Stimulated activated CD4-positive, alpha-beta T cell treated with anti-CD3 and anti-CD28 coated beads, Interleukin-4, amount 100 ng/mL, for 1 hour (primary cell): ENCODE results near the gene FAM89B.

ENCODE experiments used
- DNase-seq: peaks from one replicate; pipeline ENCODE4 v3.0.0-alpha.2; 2020

FAM89B gene

GRCh38 chr11:65613091-65613928 is 41.0 kb downstream of the FAM89B start:
- no peak for DNase-seq

- peak; percentile 99 for DNase-seq
These were observed 43.1 kb downstream of the FAM89B start, which contains the start of gene PCNX3 for GRCh38 chr11:65615229-65615949. Gene PCNX3, plus strand, starts transcription at chr11:65615776. Its CDS starts 536 bp downstream, at chr11:65616312.

GRCh38 chr11:65615950-65616574 is 43.7 kb downstream of the FAM89B start:
- peak; percentile 49 for DNase-seq

GRCh38 chr11:65616575-65617001 is 44.2 kb downstream of the FAM89B start:
- DNase-seq: no peak

- DNase-seq: no peak
These were observed 45.0 kb downstream of the FAM89B start for GRCh38 chr11:65617136-65617850.

- no peak for DNase-seq
These were observed 45.8 kb downstream of the FAM89B start for GRCh38 chr11:65617990-65618751.

- DNase-seq: no peak
These were observed 46.4 kb downstream of the FAM89B start for GRCh38 chr11:65618763-65619162.

GRCh38 chr11:65619281-65619928 is 47.1 kb downstream of the FAM89B start:
- DNase-seq: no peak

GRCh38 chr11:65620666-65621065 is 48.3 kb downstream of the FAM89B start:
- DNase-seq: no peak

GRCh38 chr11:65621460-65621859 is 49.1 kb downstream of the FAM89B start:
- DNase-seq: no peak

GRCh38 chr11:65622011-65622410 is 49.7 kb downstream of the FAM89B start:
- no peak for DNase-seq

- no peak for DNase-seq
These were observed 50.8 kb downstream of the FAM89B start for GRCh38 chr11:65623177-65623576.
